SK-N-SH treated with all-trans-retinoic acid at 6 μM for 48 hours (cell line): ENCODE data around the gene RAC2.

ENCODE experiments used
- ARNTL ChIP-seq: fragments of 450-650 bp; formaldehyde crosslinking; IDR thresholded peaks from 2 replicates; pipeline ENCODE4 v1.5.0; 2020; ENCODE audit warnings: low read depth, mild to moderate bottlenecking, moderate library complexity, borderline replicate concordance
- BACH2 ChIP-seq: fragments of 250-450 bp; sonication (Bioruptor Pico); IDR thresholded peaks from 2 replicates; pipeline ENCODE4 v1.9.0; 2021; ENCODE audit warnings: mild to moderate bottlenecking, borderline replicate concordance
- ESRRG ChIP-seq: fragments of 250-450 bp; sonication (Bioruptor Pico); IDR thresholded peaks from 2 replicates; pipeline ENCODE4 v1.6.1; 2021; ENCODE audit warnings: mild to moderate bottlenecking
- GLIS3 ChIP-seq: fragments of 250-450 bp; sonication (Bioruptor Pico); IDR thresholded peaks from 2 replicates; pipeline ENCODE4 v1.5.0; 2020; ENCODE audit warnings: mild to moderate bottlenecking, moderate library complexity
- ISL1 ChIP-seq: fragments of 250-450 bp; sonication (Bioruptor Pico); IDR thresholded peaks from 2 replicates; pipeline ENCODE4 v2.1.2; 2022; ENCODE audit warnings: mild to moderate bottlenecking, moderate library complexity
- PPARA ChIP-seq: fragments of 250-450 bp; sonication (Bioruptor Pico); IDR thresholded peaks from 2 replicates; pipeline ENCODE4 v1.5.0; 2020; ENCODE audit warnings: mild to moderate bottlenecking, borderline replicate concordance
- RARB ChIP-seq: fragments of 250-450 bp; sonication (Bioruptor Pico); IDR thresholded peaks from 2 replicates; pipeline ENCODE4 v1.8.0; 2021; ENCODE audit warnings: mild to moderate bottlenecking, moderate library complexity
- TCF4 ChIP-seq: fragments of 250-450 bp; sonication (Bioruptor Pico); IDR thresholded peaks from 2 replicates; pipeline ENCODE4 v1.8.0; 2021; ENCODE audit warnings: mild to moderate bottlenecking, moderate library complexity, borderline replicate concordance
- TOX ChIP-seq: fragments of 250-450 bp; sonication (Bioruptor Pico); IDR thresholded peaks from 2 replicates; pipeline ENCODE4 v1.8.0; 2021; ENCODE audit warnings: mild to moderate bottlenecking, moderate library complexity, borderline replicate concordance
- ZC3H10 ChIP-seq: fragments of 250-450 bp; sonication (Bioruptor Pico); IDR thresholded peaks from 2 replicates; pipeline ENCODE4 v1.5.1; 2021; ENCODE audit warnings: mild to moderate bottlenecking, moderate library complexity
- ZFP3 ChIP-seq: fragments of 250-450 bp; sonication (Bioruptor Pico); IDR thresholded peaks from 2 replicates; pipeline ENCODE4 v1.5.0; 2020; ENCODE audit warnings: mild to moderate bottlenecking, moderate library complexity
- ZFP30 ChIP-seq: fragments of 450-650 bp; formaldehyde crosslinking; IDR thresholded peaks from 2 replicates; pipeline ENCODE4 v1.5.0; 2022; ENCODE audit warnings: mild to moderate bottlenecking, moderate library complexity
- ZNF70 ChIP-seq: fragments of 450-650 bp; formaldehyde crosslinking; IDR thresholded peaks from 2 replicates; pipeline ENCODE4 v1.5.0; 2020; ENCODE audit warnings: mild to moderate bottlenecking, moderate library complexity
- TF ChIP-seq, protein P1 (sequence below): fragments of 250-450 bp; sonication (Bioruptor Pico); IDR thresholded peaks from 2 replicates; pipeline ENCODE4 v1.8.0; 2020; ENCODE audit warnings: mild to moderate bottlenecking, moderate library complexity, borderline replicate concordance

DNA sequence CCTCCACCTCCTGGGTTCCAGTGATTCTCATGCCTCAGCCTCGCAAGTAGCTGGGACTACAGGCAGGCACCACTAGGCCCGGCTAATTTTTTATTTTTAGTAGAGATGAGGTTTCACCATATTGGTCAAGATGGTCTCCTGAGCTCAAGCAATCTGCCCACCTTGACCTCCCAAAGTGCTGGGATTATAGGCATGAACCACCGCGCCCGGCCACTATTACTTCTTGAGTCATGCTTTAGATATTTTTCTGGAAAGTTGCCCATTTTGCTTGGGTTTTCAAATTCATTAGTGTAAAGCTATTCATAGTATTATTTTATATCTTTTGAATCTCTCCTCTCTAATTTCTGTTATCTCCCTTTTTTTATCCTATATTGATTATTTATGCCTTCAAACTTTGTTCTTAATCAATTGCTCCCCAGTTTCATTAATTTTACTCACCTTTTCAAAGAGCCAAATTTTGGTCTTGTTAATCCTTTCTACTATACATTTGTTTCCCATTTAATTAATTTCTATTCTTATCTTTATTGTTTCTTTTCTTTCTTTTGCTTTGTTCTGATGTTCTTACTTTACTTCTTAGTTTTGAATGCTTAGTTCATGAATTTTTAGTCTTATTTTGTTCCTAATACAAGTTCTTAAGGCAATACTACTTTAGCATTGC, 10.3 kb upstream of the RAC2 start:
- TF ChIP-seq ESRRG (CRISPR knock-in tag) = no peak
- TF ChIP-seq, protein P1, sequence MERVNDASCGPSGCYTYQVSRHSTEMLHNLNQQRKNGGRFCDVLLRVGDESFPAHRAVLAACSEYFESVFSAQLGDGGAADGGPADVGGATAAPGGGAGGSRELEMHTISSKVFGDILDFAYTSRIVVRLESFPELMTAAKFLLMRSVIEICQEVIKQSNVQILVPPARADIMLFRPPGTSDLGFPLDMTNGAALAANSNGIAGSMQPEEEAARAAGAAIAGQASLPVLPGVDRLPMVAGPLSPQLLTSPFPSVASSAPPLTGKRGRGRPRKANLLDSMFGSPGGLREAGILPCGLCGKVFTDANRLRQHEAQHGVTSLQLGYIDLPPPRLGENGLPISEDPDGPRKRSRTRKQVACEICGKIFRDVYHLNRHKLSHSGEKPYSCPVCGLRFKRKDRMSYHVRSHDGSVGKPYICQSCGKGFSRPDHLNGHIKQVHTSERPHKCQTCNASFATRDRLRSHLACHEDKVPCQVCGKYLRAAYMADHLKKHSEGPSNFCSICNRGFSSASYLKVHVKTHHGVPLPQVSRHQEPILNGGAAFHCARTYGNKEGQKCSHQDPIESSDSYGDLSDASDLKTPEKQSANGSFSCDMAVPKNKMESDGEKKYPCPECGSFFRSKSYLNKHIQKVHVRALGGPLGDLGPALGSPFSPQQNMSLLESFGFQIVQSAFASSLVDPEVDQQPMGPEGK (CRISPR knock-in tag) = no peak
- no peak for TF ChIP-seq TCF4 (CRISPR knock-in tag)
- peak; percentile 6; the same call in 1 of the 2 replicates for TF ChIP-seq ISL1 (CRISPR knock-in tag)
- TF ChIP-seq GLIS3 (CRISPR knock-in tag) = no peak
- no peak for TF ChIP-seq TOX
- TF ChIP-seq ZFP3 (CRISPR knock-in tag) = no peak
- no peak for TF ChIP-seq ARNTL (CRISPR knock-in tag)
- no peak for TF ChIP-seq RARB (CRISPR knock-in tag)
- no peak for TF ChIP-seq PPARA (CRISPR knock-in tag)
- TF ChIP-seq BACH2 = no peak
- TF ChIP-seq ZFP30 (CRISPR knock-in tag) = no peak
- no peak for TF ChIP-seq ZC3H10
- no peak for TF ChIP-seq ZNF70 (CRISPR knock-in tag)
